Trophoblast cell (in vitro differentiated cells and primary cell): ENCODE measurements around the gene PTPN3.

Source experiments
- DNase-seq, 2 donors: peaks; one replicate each; pipeline ENCODE4 v3.0.0-alpha.2; 2016
- H2AFZ ChIP-seq: 2 replicates; pipeline ENCODE4 v1.6.1; 2013; ENCODE audit warnings: low read length, moderate library complexity, mild to moderate bottlenecking; ENCODE audit not compliant: insufficient read depth, poor library complexity
- H2AK5ac ChIP-seq: 2 replicates; pipeline ENCODE4 v1.6.1; 2013; ENCODE audit warnings: mild to moderate bottlenecking, low read length
- H2BK120ac ChIP-seq: 2 replicates; pipeline ENCODE4 v1.6.1; 2013; ENCODE audit warnings: low read length, mild to moderate bottlenecking, moderate library complexity; ENCODE audit not compliant: insufficient read depth, poor library complexity
- H2BK12ac ChIP-seq: 2 replicates; pipeline ENCODE4 v1.6.1; 2013; ENCODE audit warnings: mild to moderate bottlenecking, low read length, moderate library complexity
- H2BK5ac ChIP-seq: 2 replicates; pipeline ENCODE4 v1.6.1; 2013; ENCODE audit warnings: low read length, low read depth, moderate library complexity, mild to moderate bottlenecking; ENCODE audit not compliant: poor library complexity
- H3K14ac ChIP-seq: 2 replicates; pipeline ENCODE4 v1.6.1; 2013; ENCODE audit warnings: mild to moderate bottlenecking, low read length
- H3K18ac ChIP-seq: 2 replicates; pipeline ENCODE4 v1.6.1; 2013; ENCODE audit warnings: mild to moderate bottlenecking, low read length
- H3K23ac ChIP-seq: 2 replicates; pipeline ENCODE4 v1.6.1; 2013; ENCODE audit warnings: low read length
- H3K27ac ChIP-seq: 2 replicates; pipeline ENCODE4 v1.5.1; 2013; ENCODE audit warnings: low read depth, mild to moderate bottlenecking, inconsistent platforms, low read length, moderate library complexity
- H3K27me3 ChIP-seq: 2 replicates; pipeline ENCODE4 v1.6.1; 2013; ENCODE audit warnings: inconsistent platforms, mild to moderate bottlenecking, low read length, moderate library complexity; ENCODE audit not compliant: insufficient read depth
- H3K36me3 ChIP-seq, 2 experiments: 1 replicate in 1 of 2; 2 replicates in 1 of 2; pipeline ENCODE4 v1.6.1; 2013; ENCODE audit warnings: low read length in 2 of 2, mild to moderate bottlenecking in 2 of 2, moderate library complexity in 1 of 2; ENCODE audit not compliant: insufficient read depth in 2 of 2, control insufficient read depth in 1 of 2
- H3K4ac ChIP-seq: 2 replicates; pipeline ENCODE4 v1.6.1; 2013; ENCODE audit warnings: low read depth, mild to moderate bottlenecking, low read length, moderate library complexity
- H3K4me1 ChIP-seq, 2 experiments: 1 replicate in 1 of 2; 2 replicates in 1 of 2; pipeline ENCODE4 v1.6.1; 2013; ENCODE audit warnings: low read length in 2 of 2, mild to moderate bottlenecking in 2 of 2, moderate library complexity in 1 of 2; ENCODE audit not compliant: insufficient read depth in 2 of 2, control insufficient read depth in 1 of 2
- H3K4me2 ChIP-seq: 2 replicates; pipeline ENCODE4 v1.6.1; 2013; ENCODE audit warnings: inconsistent platforms, mild to moderate bottlenecking, low read length, moderate library complexity
- H3K4me3 ChIP-seq: 2 replicates; pipeline ENCODE4 v1.5.1; 2013; ENCODE audit warnings: mild to moderate bottlenecking, low read depth, low read length, inconsistent platforms
- H3K79me1 ChIP-seq: one replicate; pipeline ENCODE4 v1.6.1; 2013; ENCODE audit warnings: low read length
- H3K79me2 ChIP-seq: 2 replicates; pipeline ENCODE4 v1.6.1; 2013; ENCODE audit warnings: low read length, mild to moderate bottlenecking; ENCODE audit not compliant: control insufficient read depth, insufficient read depth, poor library complexity
- H3K9ac ChIP-seq: 2 replicates; pipeline ENCODE4 v1.6.1; 2013; ENCODE audit warnings: mild to moderate bottlenecking, low read length
- H3K9me3 ChIP-seq: 2 replicates; pipeline ENCODE4 v1.6.1; 2013; ENCODE audit warnings: low read depth, mild to moderate bottlenecking, control low read depth, inconsistent platforms, low read length; ENCODE audit not compliant: insufficient read depth
- H4K12ac ChIP-seq: 2 replicates; pipeline ENCODE4 v1.6.1; 2013; ENCODE audit warnings: low read depth, mild to moderate bottlenecking, low read length, moderate library complexity
- H4K8ac ChIP-seq: 2 replicates; pipeline ENCODE4 v1.6.1; 2013; ENCODE audit warnings: low read depth, mild to moderate bottlenecking, low read length, moderate library complexity
- H4K91ac ChIP-seq: one replicate; pipeline ENCODE4 v1.6.1; 2013; ENCODE audit warnings: low read depth, mild to moderate bottlenecking, low read length, moderate library complexity
- WGBS: extraction: QIAGEN DNeasy Blood & Tissue Kit; methylation state at CpG from one replicate; pipeline ENCODE4 v1.1.7; 2013; ENCODE audit warnings: missing lambda C conversion rate; ENCODE audit not compliant: insufficient read length, insufficient coverage; ENCODE audit errors: extremely low coverage; 5-methylcytosine and 5-hydroxymethylcytosine counted together

Gene PTPN3

DNA sequence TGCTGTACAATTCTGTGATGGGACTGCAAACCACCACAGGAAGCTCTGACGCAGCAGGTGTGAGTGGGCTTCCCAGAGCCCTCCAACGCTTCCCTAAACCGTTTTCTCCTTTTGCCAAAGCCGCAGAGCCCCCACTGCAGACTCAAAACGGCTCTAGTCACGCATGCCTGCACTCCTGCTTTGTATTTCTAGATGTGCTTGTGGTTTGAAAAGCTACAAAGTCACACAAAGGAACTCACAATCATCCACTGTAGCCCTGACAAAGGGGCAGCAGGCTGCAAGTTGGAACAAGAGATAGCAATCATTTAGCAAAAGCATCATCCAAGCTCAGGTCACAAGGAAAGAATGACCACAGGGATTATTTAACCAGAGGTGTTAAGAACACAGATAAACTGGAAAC, 79.3 kb downstream of the PTPN3 start:
- no peak overlapping the region for H3K4ac ChIP-seq
- H3K4me3 ChIP-seq: no peak overlapping the region
- no peak overlapping the region for H3K4me2 ChIP-seq
- no peak overlapping the region for H3K18ac ChIP-seq
- H3K79me1 ChIP-seq: no peaks in the 10 kb centered on the region
- no peak overlapping the region for H3K27ac ChIP-seq
- no peak overlapping the region for H2AK5ac ChIP-seq
- H3K9ac ChIP-seq: no peak overlapping the region
- WGBS: no CpG with 5 or more reads among the region's 6 CpGs
- H2AFZ ChIP-seq: no peak overlapping the region
- H4K8ac ChIP-seq: no peak overlapping the region
- peaks cover 0 to 3% of the 10 kb centered on the region in 2 experiments for H3K4me1 ChIP-seq
- H3K79me2 ChIP-seq: no peaks in the 10 kb centered on the region
- no peak overlapping the region for H3K23ac ChIP-seq
- no peak overlapping the region for H2BK120ac ChIP-seq
- H3K27me3 ChIP-seq: no peaks in the 10 kb centered on the region
- no peak overlapping the region for H4K91ac ChIP-seq
- no peak overlapping the region for H2BK12ac ChIP-seq
- H2BK5ac ChIP-seq: no peak overlapping the region
- H3K9me3 ChIP-seq: no peaks in the 10 kb centered on the region
- H3K36me3 ChIP-seq: peaks cover 0 to 2% of the 10 kb centered on the region in 2 experiments
- no peak for DNase-seq
- no peak overlapping the region for H3K14ac ChIP-seq
- H4K12ac ChIP-seq: no peak overlapping the region

DNA sequence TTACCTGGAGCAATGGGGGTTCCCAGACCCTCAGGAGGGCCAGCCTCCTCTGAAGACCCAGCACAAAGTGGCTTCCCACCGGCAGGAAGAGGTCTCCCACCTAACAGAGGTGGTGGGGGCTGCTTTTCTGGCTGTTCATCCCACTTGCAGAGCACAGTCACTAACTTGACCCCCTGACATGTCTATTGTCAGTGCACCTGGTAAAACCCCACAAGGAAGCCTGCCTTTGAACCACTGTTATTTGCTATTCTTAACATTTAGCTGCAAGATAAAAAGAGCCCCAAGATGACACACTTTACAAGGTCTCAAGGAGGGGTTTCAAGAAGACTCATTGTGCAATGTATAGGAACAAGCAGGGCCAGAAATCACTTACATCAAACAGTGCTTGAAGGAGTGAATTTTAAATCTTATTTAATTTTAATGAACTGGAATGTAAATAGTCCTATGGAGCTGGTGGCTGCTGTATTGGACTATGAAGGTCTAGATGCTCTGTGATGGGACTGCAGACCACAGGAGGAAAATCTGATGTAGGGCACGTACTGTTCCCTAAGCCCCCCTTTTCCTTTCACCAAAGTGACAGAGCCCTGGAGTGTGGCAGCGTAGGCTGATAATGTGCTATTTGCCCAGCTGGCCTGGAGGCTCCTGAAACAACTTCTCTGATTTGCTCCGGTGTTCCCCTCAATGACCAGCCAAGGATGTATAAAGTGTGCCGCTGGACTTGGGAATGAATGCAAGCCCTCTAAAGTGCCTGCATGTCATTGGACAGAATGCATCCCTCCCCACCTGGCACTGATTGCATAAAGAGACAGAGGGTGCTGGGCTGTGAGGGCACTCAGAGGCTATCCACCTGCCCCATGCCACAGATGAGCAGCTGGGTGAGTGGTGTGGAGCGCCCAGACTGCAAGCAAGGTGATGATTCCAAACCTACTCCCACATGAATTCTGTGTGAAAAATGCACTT, 80.2 kb downstream of the PTPN3 start:
- WGBS: no CpG with 5 or more reads among the region's 6 CpGs
- no peak overlapping the region for H3K23ac ChIP-seq
- no peak overlapping the region for H3K4me3 ChIP-seq
- H3K18ac ChIP-seq: no peak overlapping the region
- H3K79me2 ChIP-seq: no peaks in the 10 kb centered on the region
- H3K79me1 ChIP-seq: no peaks in the 10 kb centered on the region
- no peak overlapping the region for H3K27ac ChIP-seq
- H4K12ac ChIP-seq: no peak overlapping the region
- no peak overlapping the region for H2AK5ac ChIP-seq
- no peak overlapping the region for H3K9ac ChIP-seq
- no peak overlapping the region for H2BK12ac ChIP-seq
- no peak overlapping the region for H2BK120ac ChIP-seq
- peaks cover 0 to 3% of the 10 kb centered on the region in 2 experiments for H3K4me1 ChIP-seq
- H3K9me3 ChIP-seq: peaks cover 2% of the 10 kb centered on the region
- no peak overlapping the region for H2BK5ac ChIP-seq
- H4K91ac ChIP-seq: no peak overlapping the region
- H3K4ac ChIP-seq: no peak overlapping the region
- peaks cover 0 to 2% of the 10 kb centered on the region in 2 experiments for H3K36me3 ChIP-seq
- no peak overlapping the region for H2AFZ ChIP-seq
- H3K14ac ChIP-seq: no peak overlapping the region
- no peak overlapping the region for H4K8ac ChIP-seq
- H3K4me2 ChIP-seq: no peak overlapping the region
- no peak for DNase-seq
- no peaks in the 10 kb centered on the region for H3K27me3 ChIP-seq

DNA sequence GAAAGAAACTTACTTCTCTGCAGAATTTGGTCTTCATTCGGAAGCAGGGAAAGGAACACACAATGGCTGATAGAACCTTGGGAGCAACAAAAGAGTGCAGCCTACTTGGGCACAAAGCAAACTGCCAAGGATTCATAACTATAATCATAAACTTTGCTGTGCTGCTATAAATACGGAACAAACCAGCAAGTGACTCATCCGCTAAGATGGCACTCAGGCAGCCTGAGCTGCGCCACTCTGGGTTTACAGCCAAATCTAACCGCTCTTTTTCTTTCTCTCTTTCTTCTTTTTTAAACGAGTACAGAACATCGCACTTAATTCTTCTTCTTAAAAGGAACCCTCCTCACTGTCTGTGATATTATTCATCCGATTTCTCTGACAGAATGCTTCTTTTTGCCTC, 81.1 kb downstream of the PTPN3 start:
- peaks cover 2% of the 10 kb centered on the region for H3K9me3 ChIP-seq
- H3K23ac ChIP-seq: no peak overlapping the region
- no peak overlapping the region for H3K18ac ChIP-seq
- H3K4me2 ChIP-seq: no peak overlapping the region
- H3K79me2 ChIP-seq: no peaks in the 10 kb centered on the region
- no peak overlapping the region for H4K91ac ChIP-seq
- H3K36me3 ChIP-seq: peaks cover 0 to 2% of the 10 kb centered on the region in 2 experiments
- no peak overlapping the region for H3K14ac ChIP-seq
- H2AFZ ChIP-seq: no peak overlapping the region
- H3K4me1 ChIP-seq: no peaks in the 10 kb centered on the region
- no peaks in the 10 kb centered on the region for H3K79me1 ChIP-seq
- no peak overlapping the region for H3K4me3 ChIP-seq
- no peak overlapping the region for H4K8ac ChIP-seq
- H2AK5ac ChIP-seq: no peak overlapping the region
- WGBS: no CpG with 5 or more reads among the region's 8 CpGs
- H3K4ac ChIP-seq: no peak overlapping the region
- no peak overlapping the region for H2BK120ac ChIP-seq
- no peak overlapping the region for H3K9ac ChIP-seq
- DNase-seq: no peak
- H3K27ac ChIP-seq: no peak overlapping the region
- H2BK12ac ChIP-seq: no peak overlapping the region
- no peaks in the 10 kb centered on the region for H3K27me3 ChIP-seq
- H4K12ac ChIP-seq: no peak overlapping the region
- H2BK5ac ChIP-seq: no peak overlapping the region

DNA sequence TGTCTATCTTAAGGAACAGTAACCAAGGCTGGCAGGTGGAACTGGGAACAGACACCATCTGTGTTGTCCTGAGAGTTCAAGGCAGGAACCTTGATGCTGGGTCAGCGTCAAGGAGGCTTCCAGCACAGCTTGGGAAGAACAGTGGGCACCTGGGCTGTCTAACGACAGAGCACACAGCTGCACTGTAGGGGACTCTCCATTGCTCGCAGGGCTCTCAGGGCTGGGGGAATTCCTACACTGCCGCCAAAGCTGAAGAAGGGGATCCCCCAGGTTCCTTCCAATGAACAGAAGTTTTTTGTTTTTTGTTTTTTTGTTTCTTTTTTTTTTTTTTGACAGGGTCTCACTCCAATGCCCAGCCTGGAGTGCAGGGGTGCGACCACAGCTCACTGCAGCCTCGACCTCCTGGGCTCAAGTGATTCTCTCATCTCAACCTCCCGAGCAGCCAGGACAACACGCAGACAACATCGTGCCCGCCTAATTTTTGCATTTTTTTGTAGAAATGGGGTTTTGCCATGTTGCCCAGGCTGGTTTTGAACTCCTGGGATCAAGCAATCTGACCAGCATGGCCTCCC, 81.9 kb downstream of the PTPN3 start:
- H2AFZ ChIP-seq: no peak overlapping the region
- peaks cover 0 to 2% of the 10 kb centered on the region in 2 experiments for H3K36me3 ChIP-seq
- H2BK120ac ChIP-seq: no peak overlapping the region
- H3K4ac ChIP-seq: no peak overlapping the region
- H3K9ac ChIP-seq: no peak overlapping the region
- H3K79me1 ChIP-seq: no peaks in the 10 kb centered on the region
- no peak overlapping the region for H3K18ac ChIP-seq
- no peak overlapping the region for H3K27ac ChIP-seq
- no peak overlapping the region for H2AK5ac ChIP-seq
- no peak overlapping the region for H2BK12ac ChIP-seq
- H3K79me2 ChIP-seq: no peaks in the 10 kb centered on the region
- H3K4me2 ChIP-seq: no peak overlapping the region
- H3K23ac ChIP-seq: no peak overlapping the region
- DNase-seq: no peak
- peaks cover 2% of the 10 kb centered on the region for H3K9me3 ChIP-seq
- H3K27me3 ChIP-seq: no peaks in the 10 kb centered on the region
- H3K4me3 ChIP-seq: no peak overlapping the region
- no CpG with 5 or more reads among the region's 10 CpGs for whole genome bisulfite sequencing
- H4K91ac ChIP-seq: no peak overlapping the region
- no peak overlapping the region for H4K12ac ChIP-seq
- no peaks in the 10 kb centered on the region for H3K4me1 ChIP-seq
- no peak overlapping the region for H2BK5ac ChIP-seq
- no peak overlapping the region for H3K14ac ChIP-seq
- no peak overlapping the region for H4K8ac ChIP-seq
